Hematopoietic multipotent progenitor cell treated with erythropoietin and hydrocortisone succinate and interleukin-3 and kit ligand, for 17 days (in vitro differentiated cells): ENCODE measurements around the gene EML3.
"Not testable (repeated sequence)": the region's sequence is repeated elsewhere in the genome, so short reads cannot be mapped to it uniquely, and the experiment has no call there.

ENCODE experiments used
- DNase-seq: peaks from one replicate; pipeline ENCODE4 v3.0.0-alpha.2; 2015; ENCODE audit warnings: low spot score

EML3 gene, protein sequence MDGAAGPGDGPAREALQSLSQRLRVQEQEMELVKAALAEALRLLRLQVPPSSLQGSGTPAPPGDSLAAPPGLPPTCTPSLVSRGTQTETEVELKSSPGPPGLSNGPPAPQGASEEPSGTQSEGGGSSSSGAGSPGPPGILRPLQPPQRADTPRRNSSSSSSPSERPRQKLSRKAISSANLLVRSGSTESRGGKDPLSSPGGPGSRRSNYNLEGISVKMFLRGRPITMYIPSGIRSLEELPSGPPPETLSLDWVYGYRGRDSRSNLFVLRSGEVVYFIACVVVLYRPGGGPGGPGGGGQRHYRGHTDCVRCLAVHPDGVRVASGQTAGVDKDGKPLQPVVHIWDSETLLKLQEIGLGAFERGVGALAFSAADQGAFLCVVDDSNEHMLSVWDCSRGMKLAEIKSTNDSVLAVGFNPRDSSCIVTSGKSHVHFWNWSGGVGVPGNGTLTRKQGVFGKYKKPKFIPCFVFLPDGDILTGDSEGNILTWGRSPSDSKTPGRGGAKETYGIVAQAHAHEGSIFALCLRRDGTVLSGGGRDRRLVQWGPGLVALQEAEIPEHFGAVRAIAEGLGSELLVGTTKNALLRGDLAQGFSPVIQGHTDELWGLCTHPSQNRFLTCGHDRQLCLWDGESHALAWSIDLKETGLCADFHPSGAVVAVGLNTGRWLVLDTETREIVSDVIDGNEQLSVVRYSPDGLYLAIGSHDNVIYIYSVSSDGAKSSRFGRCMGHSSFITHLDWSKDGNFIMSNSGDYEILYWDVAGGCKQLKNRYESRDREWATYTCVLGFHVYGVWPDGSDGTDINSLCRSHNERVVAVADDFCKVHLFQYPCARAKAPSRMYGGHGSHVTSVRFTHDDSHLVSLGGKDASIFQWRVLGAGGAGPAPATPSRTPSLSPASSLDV

DNA sequence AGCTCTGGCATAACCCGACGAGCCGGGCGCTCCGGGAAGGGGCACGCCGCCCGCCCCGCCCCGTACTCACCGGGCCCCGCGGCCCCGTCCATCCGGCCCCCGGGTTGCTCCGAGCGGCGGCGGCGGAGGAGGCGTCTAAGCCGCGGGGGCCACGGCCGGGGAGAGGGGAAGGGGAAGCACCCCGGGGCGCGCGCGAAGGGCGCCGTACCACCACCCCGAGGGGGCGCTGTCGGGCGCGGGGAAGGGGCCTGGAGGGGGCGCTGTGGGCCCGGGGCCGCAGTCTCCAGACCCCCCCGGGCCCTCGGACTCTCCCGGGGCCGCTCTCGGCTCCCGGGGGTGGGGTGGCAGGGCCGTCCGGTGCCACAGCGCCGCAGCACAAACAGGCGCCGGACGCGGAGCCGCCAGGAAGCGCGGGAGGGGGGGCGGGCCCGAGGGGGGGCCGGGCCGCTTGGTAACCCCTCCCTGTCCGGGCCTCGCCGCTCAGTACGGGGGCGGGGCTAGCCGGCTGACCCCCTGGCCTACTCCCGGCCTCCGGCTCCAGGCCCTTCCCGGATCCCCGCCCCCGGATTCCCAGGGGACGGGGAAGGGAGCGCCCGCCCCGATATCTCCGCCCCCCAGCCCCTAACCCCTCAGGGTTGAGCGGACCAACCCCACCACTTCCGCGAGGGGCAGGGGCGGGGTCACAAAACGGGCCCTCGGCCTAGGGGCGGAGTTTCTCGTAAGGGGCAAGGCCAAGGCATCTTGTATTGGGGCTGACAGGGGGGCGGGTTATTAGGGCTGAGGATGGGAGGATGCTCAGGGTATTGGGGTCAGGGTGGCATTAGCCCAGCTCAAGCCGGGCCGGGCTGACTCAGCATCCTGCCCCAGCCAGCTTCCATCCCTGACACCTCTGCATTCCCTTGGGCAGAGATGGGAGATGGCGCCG, at the start of gene EML3, which contains the start of gene ROM1:
TSS of gene EML3 (minus strand) at position 410 of the 925 bp plus-strand sequence. CDS start at position 92, 318 bp downstream.
TSS of gene ROM1 (plus strand) at position 892 of the 925 bp plus-strand sequence. CDS start at position 917, 25 bp downstream.
- peak; percentile 75 for DNase-seq

GRCh38 chr11:62656796-62657429, 44.3 kb upstream of the EML3 start:
- no peak for DNase-seq

GRCh38 chr11:62654297-62654696, 41.7 kb upstream of the EML3 start:
- DNase-seq, result no peak

DNA sequence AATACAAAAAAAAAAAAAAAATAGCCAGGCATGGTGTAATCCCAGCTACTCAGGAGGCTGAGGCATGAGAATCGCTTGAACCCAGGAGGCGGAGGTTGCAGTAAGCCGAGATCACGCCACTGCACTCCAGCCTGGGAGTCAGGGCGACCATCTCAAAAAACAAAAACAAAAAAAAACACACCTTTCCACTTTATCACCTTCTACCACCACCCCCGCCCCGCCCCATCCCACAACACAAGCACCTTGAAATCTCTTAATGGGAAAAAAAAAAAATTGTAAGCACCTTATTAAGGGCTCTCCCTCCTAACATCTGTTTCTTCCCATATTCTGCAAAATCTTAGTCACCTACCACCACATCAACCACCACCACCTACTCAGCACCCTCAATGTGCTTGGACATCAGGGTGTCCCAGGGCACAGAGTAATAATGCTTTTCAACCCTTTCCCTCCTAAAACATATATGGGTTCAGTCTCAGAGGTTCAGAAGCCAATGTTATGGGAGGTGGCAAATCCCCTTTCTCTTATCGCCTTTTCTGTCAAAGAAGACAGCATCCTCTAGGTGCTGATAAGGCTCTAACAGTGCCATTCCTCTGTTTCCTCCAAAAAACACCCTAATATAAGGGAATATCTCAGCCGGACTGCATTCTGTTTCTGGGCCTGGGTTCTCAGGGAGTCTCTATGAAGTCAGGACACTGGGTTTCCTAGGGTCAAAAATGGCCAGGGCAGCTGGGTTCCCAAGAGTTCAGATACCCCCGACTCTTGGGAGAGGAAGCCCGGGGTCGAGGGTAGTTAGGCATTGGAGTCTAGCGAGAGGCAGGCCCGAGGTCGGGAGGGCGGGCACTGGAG, 39.8 kb upstream of the EML3 start:
- DNase-seq, result no peak

DNA sequence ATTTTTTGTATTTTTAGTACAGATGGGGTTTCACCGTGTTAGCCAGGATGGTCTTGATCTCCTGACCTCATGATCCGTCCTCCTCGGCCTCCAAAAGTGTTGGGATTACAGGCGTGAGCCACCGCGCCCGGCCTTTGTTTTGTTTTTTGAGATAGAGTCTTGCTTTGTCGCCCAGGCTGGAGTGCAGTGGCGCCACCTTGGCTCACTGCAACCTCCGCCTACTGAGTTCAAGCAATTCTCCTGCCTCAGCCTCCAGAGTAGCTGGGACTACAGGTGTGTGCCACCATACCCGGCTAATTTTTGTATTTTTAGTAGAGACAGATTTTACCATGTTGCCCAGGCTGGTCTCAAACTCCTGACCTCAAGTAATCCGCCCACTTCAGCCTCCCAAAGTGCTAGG, 37.7 kb upstream of the EML3 start:
- not testable (repeated sequence) for DNase-seq

- no peak for DNase-seq
Measured at GRCh38 chr11:62649486-62649885, 36.9 kb upstream of the EML3 start.

DNA sequence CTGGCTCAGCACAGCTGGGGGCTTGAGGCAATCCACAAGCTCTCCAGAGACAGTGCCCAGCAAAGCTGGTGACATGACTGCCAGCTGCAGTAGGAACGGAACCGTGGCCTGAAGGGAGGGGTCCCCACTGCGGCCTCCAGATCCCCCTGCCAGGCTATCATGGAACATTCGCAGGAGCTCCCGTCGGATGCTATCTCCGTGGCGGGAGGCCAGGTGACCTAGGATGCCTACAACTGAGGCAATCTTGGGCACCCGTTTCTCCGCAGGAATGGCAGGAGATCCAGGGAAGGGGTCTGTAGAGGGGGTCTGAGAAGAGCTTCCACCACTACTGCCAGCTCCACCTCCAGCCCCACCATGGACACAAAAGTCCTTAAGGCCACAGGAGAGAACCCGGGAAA, 36.4 kb upstream of the EML3 start:
- no peak for DNase-seq

DNA sequence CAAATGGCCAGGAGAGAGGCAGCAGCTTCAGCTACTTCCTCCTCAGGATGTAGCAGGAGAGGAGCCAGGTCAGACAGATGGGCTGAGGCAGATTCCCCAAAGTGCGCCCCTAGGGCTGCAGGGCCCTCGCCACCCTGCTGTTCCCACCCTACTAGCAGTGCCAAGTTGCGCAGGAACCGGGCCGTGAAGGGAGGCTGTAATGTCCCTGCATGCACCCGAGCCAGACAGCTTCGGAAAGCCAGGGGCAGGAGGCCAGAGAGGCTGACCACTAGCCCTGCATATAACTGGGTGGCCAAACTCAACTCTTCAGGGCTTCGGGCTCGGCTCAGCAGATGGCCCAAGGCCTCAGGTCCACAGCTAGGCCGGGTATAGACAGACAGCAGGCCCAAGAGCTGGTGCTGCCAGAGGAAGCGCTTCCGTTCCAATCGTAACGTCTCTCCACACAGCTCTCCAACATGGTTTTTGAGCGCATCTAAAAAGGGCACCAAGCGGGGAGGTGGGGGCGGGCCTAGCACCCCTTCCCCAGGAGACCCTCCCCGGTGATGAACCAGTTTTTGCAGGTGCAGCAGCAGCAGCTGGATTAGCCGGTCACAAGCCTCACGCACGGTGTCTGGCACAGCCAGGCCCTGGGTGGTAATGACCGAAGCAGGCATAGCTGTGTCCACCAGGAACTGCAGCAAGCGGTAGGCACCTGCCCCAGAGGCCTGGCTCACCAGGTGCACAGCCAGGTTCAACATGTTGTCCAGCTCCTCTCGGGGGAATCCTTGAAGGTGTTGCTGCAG, 35.8 kb upstream of the EML3 start:
- no peak for DNase-seq

- DNase-seq, result no peak
Measured at GRCh38 chr11:62647609-62648005, 35.0 kb upstream of the EML3 start.

DNA sequence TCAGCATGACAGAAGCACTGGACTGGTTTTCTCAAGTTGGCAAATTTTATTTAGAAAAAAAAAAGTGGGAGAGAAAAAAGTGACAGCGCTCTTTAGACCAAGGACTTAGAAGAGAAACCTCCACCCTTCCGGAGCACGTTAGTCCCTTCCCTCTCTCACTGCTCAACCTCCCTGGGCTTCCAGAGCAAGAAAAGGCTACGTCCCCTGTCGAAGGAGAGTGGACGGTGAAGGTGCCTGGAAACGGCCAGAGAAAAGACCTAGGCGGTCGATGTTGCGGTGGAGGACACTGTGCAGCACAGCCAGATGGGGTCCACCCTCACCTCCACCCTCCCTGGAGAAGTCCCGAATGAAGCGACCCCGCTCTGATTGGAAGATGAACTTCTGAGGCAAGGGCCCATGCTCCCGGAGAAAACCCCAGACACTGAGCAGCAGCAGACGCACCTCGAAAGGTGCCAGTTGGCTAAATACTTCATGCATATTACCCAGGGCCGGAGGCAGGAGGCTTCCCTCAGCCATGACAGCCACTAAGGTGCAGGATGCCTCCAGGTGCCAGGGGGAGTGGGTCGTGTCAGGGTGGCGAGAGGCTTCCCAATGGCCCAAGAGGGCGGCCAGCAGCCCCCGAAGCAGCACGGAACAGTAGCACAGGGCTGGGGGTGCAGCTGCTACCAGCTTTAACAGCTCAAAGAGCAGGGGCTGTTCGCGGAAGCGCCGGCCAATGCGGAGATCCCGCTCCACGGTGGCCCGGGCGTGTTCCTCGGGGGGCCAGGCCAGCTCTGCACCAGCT, 34.4 kb upstream of the EML3 start:
- DNase-seq, result no peak

DNA sequence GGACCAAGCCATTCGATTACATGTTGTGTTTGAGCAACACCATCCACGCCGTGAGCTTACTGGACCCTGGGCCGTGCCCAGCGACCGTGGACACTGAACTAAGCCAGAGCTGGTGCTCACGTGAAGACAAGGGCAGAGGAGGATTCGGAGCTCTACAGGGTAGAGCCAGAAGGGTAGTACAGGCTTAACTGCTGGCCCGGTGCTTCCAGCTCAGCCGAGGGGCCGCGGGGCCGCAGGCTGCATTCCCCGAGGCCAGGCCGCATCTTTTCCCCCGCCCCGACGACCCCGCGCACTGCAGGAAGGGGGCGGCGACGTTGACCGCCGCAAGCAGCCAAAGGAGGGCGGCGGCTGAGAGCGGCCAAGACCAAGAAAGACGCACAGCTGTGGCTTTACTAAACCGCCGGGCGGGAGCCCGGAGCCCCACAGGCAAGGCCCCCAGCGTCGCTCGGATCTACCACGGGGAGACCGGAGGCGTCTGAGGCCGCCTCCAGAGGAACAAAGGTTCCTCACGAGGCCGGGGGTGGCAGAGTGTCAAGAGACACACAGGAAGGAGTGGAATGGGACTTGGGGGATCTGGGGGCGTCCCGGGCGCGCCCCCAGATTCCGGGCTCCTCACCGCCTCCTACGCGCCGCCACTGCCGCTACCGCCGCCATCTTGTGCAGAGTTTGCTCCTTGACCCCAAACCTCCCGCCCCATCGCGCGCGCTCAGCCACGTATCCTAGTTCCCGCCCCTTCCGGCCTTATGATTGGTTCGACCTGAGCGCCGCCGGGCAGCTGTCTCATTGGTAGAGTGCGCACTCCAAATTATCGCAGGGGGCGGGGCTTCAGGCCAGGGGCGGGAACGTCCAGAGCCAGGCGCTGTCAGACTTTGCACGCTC, 33.6 kb upstream of the EML3 start, which contains the start of gene GANAB:
TSS of gene GANAB (minus strand) at position 668 of the 879 bp plus-strand sequence. CDS start at position 654, 14 bp downstream.
- peak; percentile 98 for DNase-seq

GRCh38 chr11:62645671-62645945, 33.0 kb upstream of the EML3 start:
- no peak for DNase-seq

DNA sequence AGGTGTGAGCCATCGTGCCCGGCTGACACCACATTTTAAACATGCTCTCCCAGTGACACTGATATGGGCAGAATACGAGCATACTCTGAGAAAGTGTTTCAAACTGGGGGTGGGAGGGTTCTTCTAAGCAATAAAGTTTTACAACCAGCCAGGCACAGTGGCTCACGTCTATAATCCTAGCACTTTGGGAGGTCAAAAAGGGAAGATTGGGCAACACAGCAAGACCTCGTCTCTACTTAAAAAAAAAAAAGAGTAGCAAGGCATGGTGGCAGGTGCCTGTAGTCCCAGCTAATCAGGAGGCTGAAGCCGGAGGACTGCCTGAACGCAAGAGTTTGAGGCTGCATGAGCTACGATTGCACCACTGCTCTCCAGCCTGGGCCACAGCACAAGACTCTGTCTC, 31.6 kb upstream of the EML3 start:
- no peak for DNase-seq

DNA sequence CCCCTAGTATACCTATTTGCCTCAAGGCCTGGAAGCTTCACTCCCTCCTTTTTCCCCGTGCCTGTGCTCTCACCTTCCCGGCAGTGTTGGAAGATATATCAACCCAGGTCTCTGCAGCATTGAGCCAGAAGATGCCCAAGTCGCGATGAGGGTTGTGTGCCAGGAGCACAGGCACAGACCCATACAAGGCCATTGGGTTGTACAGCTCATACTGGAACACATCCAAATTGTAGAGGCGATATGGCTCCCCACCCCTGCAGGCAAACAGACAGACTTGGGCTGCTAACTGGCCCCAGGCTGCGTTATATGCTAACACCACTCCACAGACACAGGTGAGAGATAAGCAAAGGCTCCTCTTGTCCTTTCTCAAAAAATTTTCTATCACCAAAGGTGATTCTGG, 19.9 kb upstream of the EML3 start:
- no peak for DNase-seq

DNA sequence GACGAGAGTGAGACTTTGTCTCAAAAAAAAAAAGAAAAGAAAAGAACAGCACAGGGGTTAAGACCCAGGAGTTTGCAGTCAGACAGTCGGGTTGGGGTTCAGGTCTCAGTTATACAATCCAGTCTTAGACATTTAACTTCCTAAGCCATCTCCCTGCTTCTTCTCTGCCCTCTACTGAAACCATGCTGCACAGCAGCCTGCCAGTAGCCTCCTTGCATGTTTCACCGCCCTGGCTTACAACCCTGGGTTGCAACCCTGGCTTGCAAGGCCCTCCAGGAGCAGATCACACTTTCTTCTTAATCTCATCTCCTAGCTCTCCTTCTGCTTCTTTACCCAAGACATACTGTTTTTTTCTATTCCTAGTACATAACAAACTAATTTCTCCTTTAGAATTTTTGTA, 15.1 kb upstream of the EML3 start:
- no peak for DNase-seq

- DNase-seq, result no peak
Measured at GRCh38 chr11:62622476-62623089, 10.0 kb upstream of the EML3 start.
